Mesendoderm (in vitro differentiated cells): ENCODE measurements around the gene MYL6B.

Experiments
- DNase-seq: peaks from one replicate; pipeline ENCODE4 v3.0.0; 2013
- H2AK5ac ChIP-seq: 2 replicates; pipeline ENCODE4 v1.6.1; 2013; ENCODE audit warnings: low read length, inconsistent platforms
- H2BK120ac ChIP-seq: 2 replicates; pipeline ENCODE4 v1.6.1; 2013; ENCODE audit warnings: low read depth, mild to moderate bottlenecking, low read length, moderate library complexity, mixed read lengths
- H2BK15ac ChIP-seq: replicated peaks from 2 replicates; pipeline ENCODE4 v1.6.1; 2013; ENCODE audit warnings: low read depth, mild to moderate bottlenecking, moderate library complexity
- H2BK5ac ChIP-seq: 2 replicates; pipeline ENCODE4 v1.6.1; 2013; ENCODE audit warnings: low read length, inconsistent platforms
- H3K18ac ChIP-seq: 2 replicates; pipeline ENCODE4 v1.6.1; 2013; ENCODE audit warnings: mild to moderate bottlenecking, low read length, mixed read lengths
- H3K23ac ChIP-seq: one replicate; pipeline ENCODE4 v1.6.1; 2013; ENCODE audit warnings: low read length
- H3K27ac ChIP-seq: 2 replicates; pipeline ENCODE4 v1.5.1; 2013; ENCODE audit warnings: low read depth, mild to moderate bottlenecking, inconsistent platforms, low read length, moderate library complexity
- H3K27me3 ChIP-seq: 2 replicates; pipeline ENCODE4 v1.6.1; 2013; ENCODE audit warnings: low read length, control low read depth, mild to moderate bottlenecking, inconsistent platforms; ENCODE audit not compliant: insufficient read depth, poor library complexity
- H3K36me3 ChIP-seq: 2 replicates; pipeline ENCODE4 v1.6.1; 2013; ENCODE audit warnings: low read length, inconsistent platforms; ENCODE audit not compliant: control insufficient read depth, insufficient read depth
- H3K4ac ChIP-seq: one replicate; pipeline ENCODE4 v1.6.1; 2013; ENCODE audit warnings: low read depth, mild to moderate bottlenecking, low read length, moderate library complexity
- H3K4me1 ChIP-seq: 2 replicates; pipeline ENCODE4 v1.6.1; 2013; ENCODE audit warnings: low read depth, low read length, inconsistent platforms; ENCODE audit not compliant: control insufficient read depth
- H3K4me2 ChIP-seq: 2 replicates; pipeline ENCODE4 v1.6.1; 2013; ENCODE audit warnings: low read length
- H3K4me3 ChIP-seq: 2 replicates; pipeline ENCODE4 v1.5.1; 2013; ENCODE audit warnings: mild to moderate bottlenecking, low read length
- H3K56ac ChIP-seq: one replicate; pipeline ENCODE4 v1.6.1; 2013; ENCODE audit warnings: low read length
- H3K79me1 ChIP-seq: 2 replicates; pipeline ENCODE4 v1.6.1; 2013; ENCODE audit warnings: low read length, inconsistent platforms
- H3K79me2 ChIP-seq: 2 replicates; pipeline ENCODE4 v1.6.1; 2013; ENCODE audit warnings: mild to moderate bottlenecking, low read length; ENCODE audit not compliant: control insufficient read depth, insufficient read depth
- H3K9ac ChIP-seq: 2 replicates; pipeline ENCODE4 v1.6.1; 2013; ENCODE audit warnings: low read length, inconsistent platforms
- H4K5ac ChIP-seq: one replicate; pipeline ENCODE4 v1.6.1; 2013; ENCODE audit warnings: low read length
- H4K8ac ChIP-seq: one replicate; pipeline ENCODE4 v1.6.1; 2013; ENCODE audit warnings: low read depth, mild to moderate bottlenecking, control low read depth, low read length, moderate library complexity
- WGBS: extraction: QIAGEN DNeasy Blood & Tissue Kit; methylation state at CpG from one replicate; pipeline ENCODE4 v1.1.7; 2013; ENCODE audit warnings: low lambda C conversion rate, missing lambda C conversion rate; ENCODE audit not compliant: insufficient coverage; ENCODE audit errors: extremely low coverage; 5-methylcytosine and 5-hydroxymethylcytosine counted together

Gene MYL6B

DNA sequence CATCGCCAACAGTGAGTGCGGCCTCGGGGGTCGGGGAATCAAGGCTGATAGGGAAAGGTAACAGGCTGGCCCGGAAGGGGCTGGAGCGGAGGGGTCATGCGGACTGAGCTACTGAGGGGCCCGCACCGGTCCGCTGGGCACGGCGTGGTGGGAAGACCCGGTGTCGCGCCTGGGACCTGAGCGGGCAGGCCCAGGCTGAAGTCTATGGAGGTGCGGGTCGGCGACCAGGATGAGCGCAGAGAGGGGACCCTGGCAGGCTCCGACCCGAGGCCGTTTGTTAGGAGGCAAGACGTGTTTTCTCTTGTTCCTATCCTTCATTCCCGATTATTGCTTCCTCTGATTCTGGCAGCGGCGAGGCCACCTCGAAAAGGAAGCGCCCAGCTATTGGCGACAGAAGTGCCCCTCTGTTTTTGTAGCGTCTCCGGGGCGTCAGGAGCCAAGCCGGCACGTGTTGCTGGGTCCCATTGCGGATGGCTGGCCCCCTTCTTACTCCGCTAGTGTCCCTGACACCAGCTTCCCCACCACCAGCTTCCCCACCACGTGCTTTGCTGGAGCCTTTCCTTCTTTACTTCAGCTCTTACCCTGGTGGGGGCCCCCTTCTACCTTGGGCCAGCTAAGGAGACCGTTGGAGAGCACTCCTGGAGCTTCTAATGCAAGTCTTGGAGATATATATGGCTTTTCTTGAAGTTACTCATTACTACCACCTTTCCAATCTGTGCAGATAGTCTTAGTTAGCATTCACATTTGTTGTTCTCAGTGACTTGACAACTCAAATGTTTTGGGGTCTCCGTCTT is 47.4 kb upstream of the MYL6B start:
- peak overlapping the region; percentile 84 for H3K4me2 ChIP-seq
- H2BK15ac ChIP-seq: no peak overlapping the region
- H4K5ac ChIP-seq: no peak overlapping the region
- peak overlapping the region; percentile 99 for H3K9ac ChIP-seq
- H2AK5ac ChIP-seq: peak overlapping the region; percentile 79
- WGBS: no CpG with 5 or more reads among the region's 40 CpGs
- peak overlapping the region; percentile 93 for H3K4me3 ChIP-seq
- peak overlapping the region; percentile 100 for H3K56ac ChIP-seq
- peak overlapping the region; percentile 98 for H3K23ac ChIP-seq
- H2BK120ac ChIP-seq: no peak overlapping the region
- H3K36me3 ChIP-seq: peaks cover 8% of the 10 kb centered on the region
- H3K79me1 ChIP-seq: peaks cover 2% of the 10 kb centered on the region
- peak overlapping the region; percentile 28 for H3K4ac ChIP-seq
- H2BK5ac ChIP-seq: peak overlapping the region; percentile 83
- H3K18ac ChIP-seq: no peak overlapping the region
- H4K8ac ChIP-seq: no peak overlapping the region
- peaks cover 29% of the 10 kb centered on the region for H3K79me2 ChIP-seq
- DNase-seq: peak; percentile 51
- H3K27ac ChIP-seq: no peak overlapping the region
- H3K4me1 ChIP-seq: peaks cover 2% of the 10 kb centered on the region
- H3K27me3 ChIP-seq: no peaks in the 10 kb centered on the region

- peak overlapping the region; percentile 84 for H3K4me2 ChIP-seq
- no peak overlapping the region for H3K18ac ChIP-seq
- peaks cover 2% of the 10 kb centered on the region for H3K79me1 ChIP-seq
- no peak for DNase-seq
- peak overlapping the region; percentile 93 for H3K4me3 ChIP-seq
- WGBS: no CpG with 5 or more reads among the region's 2 CpGs
- peaks cover 2% of the 10 kb centered on the region for H3K4me1 ChIP-seq
- H2BK5ac ChIP-seq: no peak overlapping the region
- H2AK5ac ChIP-seq: no peak overlapping the region
- H2BK120ac ChIP-seq: no peak overlapping the region
- no peak overlapping the region for H3K27ac ChIP-seq
- no peaks in the 10 kb centered on the region for H3K27me3 ChIP-seq
- no peak overlapping the region for H4K8ac ChIP-seq
- H3K36me3 ChIP-seq: peaks cover 10% of the 10 kb centered on the region
- no peak overlapping the region for H3K4ac ChIP-seq
- peak overlapping the region; percentile 99 for H3K9ac ChIP-seq
- H3K56ac ChIP-seq: peak overlapping the region; percentile 100
- no peak overlapping the region for H3K23ac ChIP-seq
- H4K5ac ChIP-seq: no peak overlapping the region
- H3K79me2 ChIP-seq: peaks cover 29% of the 10 kb centered on the region
- no peak overlapping the region for H2BK15ac ChIP-seq
These were observed 46.8 kb upstream of the MYL6B start for GRCh38 chr12:56105609-56105902.

GRCh38 chr12:56107242-56107641 is 45.1 kb upstream of the MYL6B start:
- Histone ChIP-seq H3K4me2 (no peak overlapping the region), H3K18ac (no peak overlapping the region), H3K4me3 (no peak overlapping the region), H3K79me1 (peaks cover 2% of the 10 kb centered on the region), H2BK5ac (no peak overlapping the region), H3K9ac (peak overlapping the region; percentile 33), H3K23ac (no peak overlapping the region), H3K27me3 (no peaks in the 10 kb centered on the region), H3K27ac (no peak overlapping the region), H2AK5ac (no peak overlapping the region), H2BK15ac (no peak overlapping the region), H3K79me2 (peaks cover 29% of the 10 kb centered on the region), H2BK120ac (no peak overlapping the region), H3K4ac (no peak overlapping the region), H4K8ac (no peak overlapping the region), H3K4me1 (peaks cover 2% of the 10 kb centered on the region), H3K56ac (peak overlapping the region; percentile 11), H4K5ac (no peak overlapping the region), H3K36me3 (peaks cover 20% of the 10 kb centered on the region)
- DNase-seq: peak; percentile 48
- no CpG with 5 or more reads among the region's 3 CpGs for WGBS

GRCh38 chr12:56110571-56110970 is 41.8 kb upstream of the MYL6B start:
- no peak overlapping the region for H2BK15ac ChIP-seq
- no peak overlapping the region for H3K27ac ChIP-seq

DNA sequence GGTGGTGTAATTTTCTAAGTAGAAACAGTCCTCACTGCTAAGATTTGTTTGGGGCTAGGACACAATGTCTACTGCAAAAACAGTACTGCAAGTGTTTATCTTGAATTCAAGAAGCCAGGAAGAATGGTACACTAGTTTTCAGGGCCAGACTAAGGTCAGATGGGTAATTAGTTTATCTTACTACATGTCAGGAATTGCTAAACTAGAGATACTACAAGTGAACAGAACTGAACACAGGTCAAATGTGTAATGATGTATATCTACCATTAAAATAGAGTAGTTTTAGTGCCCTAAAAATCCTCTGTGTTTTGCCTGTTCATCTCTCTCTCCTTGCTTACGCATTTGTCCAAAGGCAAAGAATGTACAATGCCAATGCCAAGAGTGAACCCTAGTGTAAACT is 38.3 kb upstream of the MYL6B start:
- no peak overlapping the region for H4K8ac ChIP-seq
- H3K4ac ChIP-seq: no peak overlapping the region
- no peak overlapping the region for H3K56ac ChIP-seq
- H3K4me3 ChIP-seq: no peak overlapping the region
- no peak overlapping the region for H3K18ac ChIP-seq
- H3K27ac ChIP-seq: no peak overlapping the region
- H3K23ac ChIP-seq: no peak overlapping the region
- no peak overlapping the region for H2BK5ac ChIP-seq
- no CpG with 5 or more reads among the region's 1 CpG for WGBS
- H2AK5ac ChIP-seq: no peak overlapping the region
- H2BK120ac ChIP-seq: no peak overlapping the region
- peaks cover 11% of the 10 kb centered on the region for H3K79me2 ChIP-seq
- H3K4me2 ChIP-seq: no peak overlapping the region
- DNase-seq: no peak
- H2BK15ac ChIP-seq: no peak overlapping the region
- peaks cover 6% of the 10 kb centered on the region for H3K4me1 ChIP-seq
- H3K79me1 ChIP-seq: no peaks in the 10 kb centered on the region
- H3K36me3 ChIP-seq: peaks cover 19% of the 10 kb centered on the region
- no peak overlapping the region for H4K5ac ChIP-seq
- H3K27me3 ChIP-seq: no peaks in the 10 kb centered on the region
- H3K9ac ChIP-seq: no peak overlapping the region

More at GRCh38 chr12:56110571-56110970, 41.8 kb upstream of the MYL6B start:
- Histone ChIP-seq H3K4me1 (peaks cover 5% of the 10 kb centered on the region), H2BK120ac (no peak overlapping the region), H3K4me3 (no peak overlapping the region), H3K79me2 (peaks cover 18% of the 10 kb centered on the region), H3K27me3 (no peaks in the 10 kb centered on the region), H3K4ac (no peak overlapping the region), H3K36me3 (peaks cover 22% of the 10 kb centered on the region), H3K23ac (no peak overlapping the region), H3K18ac (no peak overlapping the region), H2AK5ac (no peak overlapping the region), H3K4me2 (no peak overlapping the region), H3K56ac (no peak overlapping the region), H4K5ac (no peak overlapping the region), H3K9ac (no peak overlapping the region), H3K79me1 (peaks cover 2% of the 10 kb centered on the region), H2BK5ac (no peak overlapping the region), H4K8ac (no peak overlapping the region)
- WGBS: no CpG with 5 or more reads among the region's 5 CpGs
- no peak for DNase-seq

DNA sequence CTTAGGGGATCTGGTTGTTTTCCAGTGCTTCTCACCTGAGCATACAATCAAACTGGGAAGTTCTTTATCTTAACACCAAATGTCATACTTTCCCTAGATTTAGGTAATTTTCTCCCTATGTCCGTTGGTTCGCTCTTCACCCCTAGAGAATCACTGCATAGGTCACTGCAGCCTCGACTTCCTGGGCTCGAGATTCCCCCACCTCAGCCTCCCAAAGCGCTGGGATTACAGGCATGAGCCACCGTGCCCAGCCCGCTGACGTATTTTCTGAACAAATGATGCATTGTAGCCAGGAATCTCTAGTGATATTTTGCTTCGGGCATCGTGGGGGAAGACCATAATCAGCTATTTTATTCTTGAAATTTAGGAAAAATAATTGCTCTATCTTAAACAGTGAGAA is 37.1 kb upstream of the MYL6B start:
- Histone ChIP-seq H3K79me1 (no peaks in the 10 kb centered on the region), H3K4me1 (peaks cover 7% of the 10 kb centered on the region), H3K4me3 (no peak overlapping the region), H3K9ac (peak overlapping the region; percentile 64), H2AK5ac (no peak overlapping the region), H3K27ac (no peak overlapping the region), H2BK5ac (no peak overlapping the region), H4K8ac (no peak overlapping the region), H3K4ac (no peak overlapping the region), H2BK120ac (no peak overlapping the region), H4K5ac (no peak overlapping the region), H3K79me2 (peaks cover 11% of the 10 kb centered on the region), H3K23ac (no peak overlapping the region), H2BK15ac (no peak overlapping the region), H3K56ac (peak overlapping the region; percentile 89), H3K36me3 (peaks cover 16% of the 10 kb centered on the region), H3K4me2 (peak overlapping the region; percentile 20), H3K18ac (peak overlapping the region; percentile 84), H3K27me3 (no peaks in the 10 kb centered on the region)
- no CpG with 5 or more reads among the region's 10 CpGs for WGBS
- peak; percentile 51 for DNase-seq
